HEK293 (cell line): ENCODE data around the gene SHTN1.

Experiments used
- CTCF ChIA-PET: fragments of 350-600 bp; formaldehyde crosslinking; extraction: SDS; loops from one replicate; lab custom pipeline; 2021; ENCODE audit warnings: antibody characterized with exemption; lab: Yijun Ruan, JAX
- POLR2A ChIA-PET: fragments of 300-600 bp; formaldehyde crosslinking; extraction: SDS; loops from one replicate; lab custom pipeline; 2020; ENCODE audit warnings: antibody characterized with exemption, inconsistent platforms; lab: Yijun Ruan, JAX
- H3K27ac ChIP-seq: fragments of 200-500 bp; sonication (Bioruptor generic); 2 replicates; pipeline ENCODE4 v1.5.1; 2014; ENCODE audit warnings: low read depth, low read length, control low read depth, inconsistent platforms; ENCODE audit errors: extremely low read depth
- H3K36me3 ChIP-seq, 2 experiments: fragments of 200-500 bp in 1 of 2; sonication (Bioruptor generic) in 1 of 2; 1 replicate in 1 of 2; 2 replicates in 1 of 2; pipeline ENCODE4 v1.5.1; 2014 to 2017; ENCODE audit warnings: inconsistent platforms in 2 of 2, low read length in 2 of 2; ENCODE audit not compliant: control insufficient read depth in 2 of 2, insufficient read depth in 1 of 2
- H3K4me1 ChIP-seq: fragments of 200-500 bp; sonication (Bioruptor generic); 2 replicates; pipeline ENCODE4 v1.5.1; 2014; ENCODE audit warnings: mild to moderate bottlenecking, low read length, inconsistent platforms; ENCODE audit not compliant: control insufficient read depth, insufficient read depth
- H3K4me3 ChIP-seq: 2 replicates; pipeline ENCODE4 v1.5.1; 2011; ENCODE audit warnings: low read depth, mild to moderate bottlenecking, control low read depth, low read length, moderate library complexity
- H3K9me3 ChIP-seq: fragments of 200-500 bp; sonication (Bioruptor generic); 2 replicates; pipeline ENCODE4 v1.5.1; 2014; ENCODE audit warnings: low read depth, low read length, inconsistent platforms; ENCODE audit not compliant: control insufficient read depth, insufficient read depth
- ATF2 ChIP-seq: fragments of 450-650 bp; formaldehyde crosslinking; IDR thresholded peaks from 2 replicates; pipeline ENCODE4 v1.5.1; 2016; ENCODE audit warnings: missing biosample characterization, missing genetic modification characterization, low read depth
- GFI1B ChIP-seq: fragments of 450-650 bp; formaldehyde crosslinking; IDR thresholded peaks from 2 replicates; pipeline ENCODE4 v1.5.1; 2016; ENCODE audit warnings: missing biosample characterization, missing genetic modification characterization
- OSR2 ChIP-seq: fragments of 450-650 bp; formaldehyde crosslinking; IDR thresholded peaks from 2 replicates; pipeline ENCODE4 v1.5.1; 2016; ENCODE audit warnings: missing biosample characterization, missing genetic modification characterization
- OVOL3 ChIP-seq: fragments of 450-650 bp; formaldehyde crosslinking; IDR thresholded peaks from 2 replicates; pipeline ENCODE4 v1.5.1; 2016; ENCODE audit warnings: missing biosample characterization, missing genetic modification characterization
- TSHZ1 ChIP-seq: fragments of 450-650 bp; formaldehyde crosslinking; IDR thresholded peaks from 2 replicates; pipeline ENCODE4 v1.5.1; 2016; ENCODE audit warnings: missing biosample characterization, missing genetic modification characterization, borderline replicate concordance
- ZBTB10 ChIP-seq: fragments of 450-650 bp; formaldehyde crosslinking; IDR thresholded peaks from 2 replicates; pipeline ENCODE4 v1.5.1; 2016; ENCODE audit warnings: missing biosample characterization, missing genetic modification characterization
- ZFP41 ChIP-seq: fragments of 450-650 bp; formaldehyde crosslinking; IDR thresholded peaks from 2 replicates; pipeline ENCODE4 v1.5.1; 2016; ENCODE audit warnings: missing biosample characterization, missing genetic modification characterization, borderline replicate concordance
- ZNF202 ChIP-seq: fragments of 450-650 bp; formaldehyde crosslinking; IDR thresholded peaks from 2 replicates; pipeline ENCODE4 v1.5.1; 2016; ENCODE audit warnings: missing biosample characterization, missing genetic modification characterization, borderline replicate concordance
- ZNF280C ChIP-seq: fragments of 450-650 bp; formaldehyde crosslinking; IDR thresholded peaks from 2 replicates; pipeline ENCODE4 v1.5.1; 2016; ENCODE audit warnings: missing biosample characterization, missing genetic modification characterization
- ZNF398 ChIP-seq: fragments of 450-650 bp; formaldehyde crosslinking; IDR thresholded peaks from 2 replicates; pipeline ENCODE4 v1.5.1; 2017; ENCODE audit warnings: missing biosample characterization, missing genetic modification characterization
- ZNF404 ChIP-seq: fragments of 450-650 bp; formaldehyde crosslinking; IDR thresholded peaks from 2 replicates; pipeline ENCODE4 v1.5.1; 2017; ENCODE audit warnings: missing biosample characterization, missing genetic modification characterization
- ZNF449 ChIP-seq: fragments of 450-650 bp; formaldehyde crosslinking; IDR thresholded peaks from 2 replicates; pipeline ENCODE4 v1.5.1; 2017; ENCODE audit warnings: missing biosample characterization, mild to moderate bottlenecking, missing genetic modification characterization, moderate library complexity
- ZNF654 ChIP-seq: fragments of 450-650 bp; formaldehyde crosslinking; IDR thresholded peaks from 2 replicates; pipeline ENCODE4 v1.5.1; 2016; ENCODE audit warnings: low read depth, missing biosample characterization, missing genetic modification characterization
- ZNF677 ChIP-seq: fragments of 450-650 bp; IDR thresholded peaks from 2 replicates; pipeline ENCODE4 v1.5.0; 2018; ENCODE audit warnings: missing biosample characterization, mild to moderate bottlenecking, missing genetic modification characterization, moderate library complexity
- ZNF701 ChIP-seq: fragments of 450-650 bp; formaldehyde crosslinking; IDR thresholded peaks from 2 replicates; pipeline ENCODE4 v1.5.1; 2016; ENCODE audit warnings: missing biosample characterization, missing genetic modification characterization
- ZSCAN16 ChIP-seq: fragments of 450-650 bp; formaldehyde crosslinking; IDR thresholded peaks from 2 replicates; pipeline ENCODE4 v1.5.1; 2016; ENCODE audit warnings: missing biosample characterization, missing genetic modification characterization
- ZSCAN5A ChIP-seq: fragments of 450-650 bp; formaldehyde crosslinking; IDR thresholded peaks from 2 replicates; pipeline ENCODE4 v1.5.1; 2016; ENCODE audit warnings: missing biosample characterization, missing genetic modification characterization
- ZXDB ChIP-seq: fragments of 450-650 bp; formaldehyde crosslinking; IDR thresholded peaks from 2 replicates; pipeline ENCODE4 v1.5.1; 2016; ENCODE audit warnings: missing biosample characterization, missing genetic modification characterization

SHTN1 gene

GRCh38 chr10:116961406-116962251, 43.4 kb downstream of the SHTN1 start (continued):
- no peak for TF ChIP-seq ZNF280C (tag by site-specific recombination)
- TF ChIP-seq ZSCAN5A, result no peak
- TF ChIP-seq ZNF654 (tag by site-specific recombination), result no peak
- TF ChIP-seq OSR2 (tag by site-specific recombination), result peak; percentile 66
- no peak for TF ChIP-seq ZSCAN16
- no peak for TF ChIP-seq ZNF202 (tag by site-specific recombination)
- no peak for TF ChIP-seq ZNF701 (tag by site-specific recombination)
- no peak for TF ChIP-seq ZNF404 (tag by site-specific recombination)
- TF ChIP-seq ZNF677 (tag by site-specific recombination), result no peak
- no peak for TF ChIP-seq GFI1B (tag by site-specific recombination)
- TF ChIP-seq ZNF449 (tag by site-specific recombination), result peak; percentile 49; the same call in 1 of the 2 replicates
- no peak for TF ChIP-seq TSHZ1
- TF ChIP-seq ZXDB (tag by site-specific recombination), result no peak
- TF ChIP-seq, all 188 proteins: peak for 8

- no peak for TF ChIP-seq ATF2
- no peak for TF ChIP-seq ZBTB10 (tag by site-specific recombination)
- TF ChIP-seq ZNF398 (tag by site-specific recombination), result no peak
- no peak for TF ChIP-seq OVOL3 (tag by site-specific recombination)
- TF ChIP-seq ZFP41, result no peak
- ChIA-PET POLR2A (interaction anchor here (0.5 kb wide), 1 partner anchor 66 kb away, joined by 4 read pairs; no protein-coding TSS in a partner anchor), CTCF (interaction anchor here (0.5 to 0.9 kb wide), 2 partner anchors 18 to 214 kb away, joined by 3 read pairs; no protein-coding TSS in a partner anchor)
- Histone ChIP-seq H3K9me3 (no peaks in the 10 kb centered on the region), H3K36me3 (peaks cover 3 to 7% of the 10 kb centered on the region in 2 experiments), H3K4me1 (peaks cover 7% of the 10 kb centered on the region; the same call in 1 of the 2 replicates), H3K27ac (no peak overlapping the region), H3K4me3 (no peak overlapping the region)
These were observed 44.8 kb downstream of the SHTN1 start for GRCh38 chr10:116960066-116960776.
